Measurements from ENCODE around the gene C20orf173. TPM values are rescaled to one million over a fixed set of nuclear protein-coding genes. Genes with fewer than 3 reads are reported as not detected.

The C20orf173 gene
- total RNA-seq, 1 donor from 2014 or later: not detected

DNA sequence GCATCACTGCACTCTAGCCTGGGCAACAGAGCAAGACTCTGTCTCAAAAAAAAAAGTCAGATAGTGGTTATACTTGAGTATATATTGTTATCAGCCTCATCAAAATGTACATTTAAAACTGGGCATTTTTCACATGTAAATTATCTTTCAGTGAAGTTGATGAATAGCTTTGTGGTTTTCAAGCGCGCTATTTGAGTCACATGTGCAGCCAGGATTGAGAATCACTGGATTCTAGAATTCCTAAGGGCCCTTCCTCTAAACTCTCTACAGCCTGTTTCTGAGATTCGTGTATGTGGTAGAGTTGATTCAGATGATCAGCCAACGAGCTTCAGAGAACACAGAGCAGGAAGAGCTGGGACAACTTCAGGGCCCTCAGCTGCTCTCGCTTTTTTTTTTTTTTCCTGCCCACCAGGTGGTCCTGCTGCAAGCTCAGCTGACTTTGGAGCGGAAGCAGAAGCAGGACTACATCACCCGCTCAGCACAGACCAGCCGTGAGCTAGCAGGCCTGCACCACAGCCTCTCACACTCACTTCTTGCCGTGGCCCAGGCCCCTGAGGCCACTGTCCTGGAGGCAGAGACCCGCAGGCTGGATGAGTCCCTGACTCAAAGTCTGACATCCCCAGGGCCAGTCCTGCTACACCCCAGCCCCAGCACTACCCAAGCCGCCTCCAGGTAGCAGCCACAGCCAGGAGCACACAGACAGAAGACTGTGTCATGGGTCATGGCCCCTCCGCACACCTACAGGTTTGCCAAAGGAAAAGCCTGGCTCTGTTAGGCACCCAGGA, 18.3 kb downstream of the C20orf173 start:
- intact Hi-C loops (cut with micrococcal nuclease): no loop called here

DNA sequence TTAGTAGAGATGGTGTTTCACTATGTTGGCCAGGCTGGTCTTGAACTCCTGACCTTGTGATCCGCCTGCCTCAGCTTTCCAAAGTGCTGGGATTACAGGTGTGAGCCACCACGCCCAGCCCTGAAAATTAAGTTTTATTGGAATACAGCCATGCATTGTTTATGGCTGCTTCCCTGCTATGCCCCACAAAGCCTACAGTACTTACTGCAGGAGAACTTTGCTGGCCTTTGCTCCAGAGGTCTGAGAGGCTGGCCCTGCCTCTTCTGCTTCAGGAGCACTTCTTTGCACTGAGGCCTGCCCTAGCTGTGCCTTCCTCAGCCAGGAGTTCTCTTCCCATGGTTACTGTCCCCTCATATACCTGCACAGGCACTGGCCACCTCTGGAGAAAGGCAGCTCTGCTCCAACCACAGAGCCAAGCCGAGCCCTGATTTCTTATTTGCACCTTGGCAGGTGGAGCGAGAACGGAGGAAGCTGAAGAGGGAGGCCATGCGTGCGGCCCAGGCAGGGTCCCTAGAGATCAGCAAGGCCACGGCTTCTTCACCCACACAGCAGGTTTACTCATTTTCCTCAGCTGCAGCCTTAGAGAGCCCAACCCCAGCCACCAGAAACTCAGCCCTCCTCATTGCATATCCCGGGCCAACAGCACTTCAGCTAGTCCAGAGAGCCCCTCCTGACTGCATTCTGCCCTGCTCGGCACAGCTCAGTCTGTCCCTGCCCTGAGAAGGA, 20.8 kb downstream of the C20orf173 start:
- intact Hi-C loops (cut with micrococcal nuclease): no loop called here

DNA sequence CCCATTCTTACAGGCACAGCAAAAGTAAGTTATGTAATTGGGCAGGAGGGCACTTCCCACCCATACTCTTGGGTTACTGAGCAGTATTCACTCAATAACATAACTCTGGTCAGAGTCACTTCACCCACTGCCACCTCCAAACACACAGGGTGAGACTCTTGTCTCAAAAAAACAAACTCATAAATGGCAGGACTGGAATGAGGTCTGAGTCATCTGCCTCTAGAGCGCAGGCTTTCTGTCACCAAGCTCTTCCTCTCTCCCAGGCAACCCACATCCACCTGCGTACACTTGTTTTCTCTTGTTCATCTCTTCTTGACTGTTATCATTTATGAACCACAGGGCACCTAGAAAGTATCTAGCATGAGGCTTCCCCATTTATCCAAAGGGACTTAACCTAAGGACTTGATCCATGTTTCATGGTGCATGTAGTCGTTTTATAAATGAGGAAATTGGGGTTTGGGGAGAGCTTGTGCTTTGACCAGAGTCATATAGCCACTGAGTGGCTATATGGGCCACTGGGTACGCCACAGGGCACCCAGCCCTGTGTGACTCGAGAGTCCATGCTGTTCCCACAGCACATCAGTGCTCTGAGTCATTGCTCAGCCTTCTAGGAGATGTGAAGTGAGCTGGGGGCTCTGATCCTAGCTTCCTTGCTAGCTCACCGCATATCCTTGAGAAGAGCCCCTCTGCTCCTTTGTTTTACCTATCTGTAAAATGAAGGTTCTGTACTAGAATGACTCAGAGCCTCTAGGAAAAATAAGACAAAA, 22.4 kb downstream of the C20orf173 start:
- intact Hi-C loops (cut with micrococcal nuclease): no loop called here

DNA sequence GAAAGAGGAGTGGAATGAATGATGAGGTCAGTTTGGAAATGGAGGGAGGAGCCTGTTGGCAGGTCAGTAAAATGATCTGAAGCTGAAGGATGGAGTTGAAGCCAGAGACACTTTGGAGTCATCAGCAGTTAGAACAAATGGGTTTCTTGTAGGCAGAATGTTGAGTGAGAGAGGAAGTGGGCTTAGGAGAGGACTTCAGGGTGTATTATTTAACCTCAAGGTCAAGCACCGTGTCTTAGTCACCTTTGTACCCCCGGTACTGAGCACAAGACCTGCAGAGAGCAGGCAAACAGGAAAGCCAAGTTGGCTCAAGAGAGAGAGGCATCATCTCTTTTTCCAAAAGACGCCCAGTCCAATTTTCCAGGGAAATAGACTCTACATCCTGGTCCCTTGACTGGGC, 23.3 kb downstream of the C20orf173 start:
- intact Hi-C loops (cut with micrococcal nuclease): no loop called here

DNA sequence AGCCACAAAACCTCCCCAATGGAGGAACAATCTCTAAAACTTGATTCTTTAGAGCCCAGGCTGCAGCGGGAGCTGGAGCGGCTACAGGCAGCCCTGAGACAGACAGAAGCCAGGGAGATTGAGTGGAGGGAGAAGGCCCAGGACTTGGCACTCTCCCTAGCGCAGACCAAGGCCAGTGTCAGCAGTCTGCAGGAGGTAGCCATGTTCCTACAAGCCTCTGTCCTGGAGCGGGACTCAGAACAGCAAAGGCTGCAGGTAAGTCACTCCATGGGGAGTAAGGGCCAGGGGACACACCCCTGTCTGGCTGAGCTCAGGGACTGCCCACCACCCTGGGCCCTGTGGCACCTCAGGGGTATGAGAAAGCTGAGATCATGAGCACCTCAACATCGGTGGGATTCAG, 24.7 kb downstream of the C20orf173 start:
- intact Hi-C loops (cut with micrococcal nuclease): no loop called here

DNA sequence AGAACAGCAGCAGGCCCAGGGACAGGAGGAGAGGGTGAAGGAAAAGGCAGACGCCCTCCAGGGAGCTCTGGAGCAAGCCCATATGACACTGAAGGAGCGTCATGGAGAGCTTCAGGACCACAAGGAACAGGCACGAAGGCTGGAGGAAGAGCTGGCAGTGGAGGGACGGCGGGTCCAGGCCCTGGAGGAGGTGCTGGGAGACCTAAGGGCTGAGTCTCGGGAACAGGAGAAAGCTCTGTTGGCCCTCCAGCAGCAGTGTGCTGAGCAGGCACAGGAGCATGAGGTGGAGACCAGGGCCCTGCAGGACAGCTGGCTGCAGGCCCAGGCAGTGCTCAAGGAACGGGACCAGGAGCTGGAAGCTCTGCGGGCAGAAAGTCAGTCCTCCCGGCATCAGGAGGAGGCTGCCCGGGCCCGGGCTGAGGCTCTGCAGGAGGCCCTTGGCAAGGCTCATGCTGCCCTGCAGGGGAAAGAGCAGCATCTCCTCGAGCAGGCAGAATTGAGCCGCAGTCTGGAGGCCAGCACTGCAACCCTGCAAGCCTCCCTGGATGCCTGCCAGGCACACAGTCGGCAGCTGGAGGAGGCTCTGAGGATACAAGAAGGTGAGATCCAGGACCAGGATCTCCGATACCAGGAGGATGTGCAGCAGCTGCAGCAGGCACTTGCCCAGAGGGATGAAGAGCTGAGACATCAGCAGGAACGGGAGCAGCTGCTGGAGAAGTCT, 25.5 kb downstream of the C20orf173 start:
- intact Hi-C loops (cut with micrococcal nuclease): no loop called here

DNA sequence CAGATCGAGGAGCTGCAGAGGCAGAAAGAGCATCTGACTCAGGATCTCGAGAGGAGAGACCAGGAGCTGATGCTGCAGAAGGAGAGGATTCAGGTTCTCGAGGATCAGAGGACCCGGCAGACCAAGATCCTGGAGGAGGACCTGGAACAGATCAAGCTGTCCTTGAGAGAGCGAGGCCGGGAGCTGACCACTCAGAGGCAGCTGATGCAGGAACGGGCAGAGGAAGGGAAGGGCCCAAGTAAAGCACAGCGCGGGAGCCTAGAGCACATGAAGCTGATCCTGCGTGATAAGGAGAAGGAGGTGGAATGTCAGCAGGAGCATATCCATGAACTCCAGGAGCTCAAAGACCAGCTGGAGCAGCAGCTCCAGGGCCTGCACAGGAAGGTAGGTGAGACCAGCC, 26.2 kb downstream of the C20orf173 start:
- intact Hi-C loops (cut with micrococcal nuclease): no loop called here

DNA sequence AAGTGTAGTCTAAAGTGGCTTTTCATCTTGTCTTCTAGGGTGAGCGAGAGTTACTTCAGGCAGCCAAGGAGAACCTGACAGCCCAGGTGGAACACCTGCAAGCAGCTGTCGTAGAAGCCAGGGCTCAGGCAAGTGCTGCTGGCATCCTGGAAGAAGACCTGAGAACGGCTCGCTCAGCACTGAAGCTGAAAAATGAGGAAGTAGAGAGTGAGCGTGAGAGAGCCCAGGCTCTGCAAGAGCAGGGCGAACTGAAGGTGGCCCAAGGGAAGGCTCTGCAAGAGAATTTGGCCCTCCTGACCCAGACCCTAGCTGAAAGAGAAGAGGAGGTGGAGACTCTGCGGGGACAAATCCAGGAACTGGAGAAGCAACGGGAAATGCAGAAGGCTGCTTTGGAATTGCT, 27.1 kb downstream of the C20orf173 start:
- intact Hi-C loops (cut with micrococcal nuclease): no loop called here

DNA sequence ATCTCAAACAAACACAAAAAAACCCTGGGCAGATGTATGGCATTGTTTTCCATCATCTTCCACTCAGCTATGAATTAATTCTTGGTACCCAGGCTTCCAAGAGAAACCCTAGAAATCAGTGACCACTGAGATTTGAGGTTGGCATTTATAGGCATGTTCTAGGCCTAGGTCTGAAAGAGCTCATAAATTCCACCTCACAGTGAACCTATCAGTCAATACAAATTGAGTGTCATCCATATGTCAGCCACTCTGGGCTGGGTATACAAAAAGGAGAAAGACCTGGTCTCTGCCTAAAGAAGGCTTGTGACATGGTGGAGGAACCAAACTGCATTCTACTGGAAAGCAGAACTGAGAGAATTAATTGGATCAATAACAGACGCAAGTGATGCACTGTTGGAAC, 30.2 kb downstream of the C20orf173 start:
- intact Hi-C loops (cut with micrococcal nuclease): no loop called here

DNA sequence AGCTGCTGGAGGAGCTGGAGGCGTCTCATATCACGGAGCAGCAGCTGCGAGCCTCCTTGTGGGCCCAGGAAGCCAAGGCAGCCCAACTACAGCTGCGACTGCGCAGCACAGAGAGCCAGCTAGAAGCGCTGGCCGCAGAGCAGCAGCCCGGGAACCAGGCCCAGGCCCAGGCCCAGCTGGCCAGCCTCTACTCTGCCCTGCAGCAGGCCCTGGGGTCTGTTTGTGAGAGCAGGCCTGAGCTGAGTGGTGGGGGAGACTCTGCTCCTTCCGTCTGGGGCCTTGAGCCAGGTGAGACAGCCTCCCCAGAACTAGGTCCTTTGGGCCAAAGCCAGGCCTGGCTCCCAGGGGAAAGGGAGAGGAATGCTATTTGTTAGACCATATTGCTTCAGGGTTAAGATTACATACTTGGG, 31.7 kb downstream of the C20orf173 start:
- intact Hi-C loops (cut with micrococcal nuclease): no loop called here

DNA sequence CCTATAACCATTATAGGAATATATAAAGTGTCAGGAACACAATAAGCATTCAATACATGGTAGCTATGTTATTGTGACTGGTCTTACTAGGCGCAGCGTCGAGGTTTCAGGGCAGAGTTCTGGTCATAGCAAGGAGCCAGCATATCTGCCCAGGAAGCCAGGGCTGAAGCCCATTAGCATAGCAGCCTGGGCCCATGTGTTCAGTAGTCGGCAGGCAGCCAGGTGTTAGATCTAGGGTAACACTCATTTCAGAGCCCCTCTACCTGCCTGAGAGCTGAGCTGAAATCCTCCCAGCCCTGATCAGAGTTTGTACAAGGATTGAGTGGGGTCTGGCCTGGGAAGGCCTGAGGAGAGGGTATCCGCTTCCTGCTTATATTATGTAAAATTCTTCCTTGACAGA, 32.1 kb downstream of the C20orf173 start:
- intact Hi-C loops (cut with micrococcal nuclease): no loop called here

DNA sequence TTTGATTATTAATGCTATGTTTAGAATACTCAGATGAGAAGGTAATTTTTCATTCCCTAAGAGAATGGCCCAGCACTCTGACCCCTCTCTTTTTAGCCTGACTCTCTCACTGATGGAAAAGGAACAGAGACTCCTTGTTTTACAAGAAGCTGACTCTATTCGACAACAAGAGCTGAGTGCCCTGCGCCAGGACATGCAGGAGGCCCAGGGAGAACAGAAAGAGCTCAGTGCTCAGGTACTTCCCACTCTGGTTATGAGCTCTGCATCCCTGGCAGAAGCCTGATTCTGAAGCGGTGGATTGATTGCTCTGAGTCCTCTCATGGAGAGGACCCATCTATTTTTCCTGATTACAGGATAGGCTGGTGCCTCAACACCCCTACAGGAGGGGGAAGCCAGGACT, 33.0 kb downstream of the C20orf173 start:
- intact Hi-C loops (cut with micrococcal nuclease): no loop called here

DNA sequence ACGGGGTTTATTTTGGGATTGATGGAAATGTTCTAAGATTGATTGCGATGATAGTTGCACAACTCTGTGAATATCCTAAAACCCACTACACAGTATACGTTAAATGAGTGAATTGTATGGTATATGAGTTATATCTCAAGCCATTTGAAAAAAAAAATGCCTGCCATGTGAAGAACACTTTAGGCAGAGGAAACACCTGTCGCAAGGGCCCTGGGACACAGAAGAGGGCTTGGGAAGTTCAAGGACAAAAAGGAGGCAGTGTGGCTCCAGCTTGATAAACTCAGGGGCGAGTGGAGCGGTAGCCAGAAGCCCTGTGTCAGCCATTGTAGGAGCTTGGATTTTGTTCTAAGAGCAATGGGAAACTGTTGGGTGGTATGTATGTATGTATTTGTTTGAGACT, 37.1 kb downstream of the C20orf173 start:
- intact Hi-C loops (cut with micrococcal nuclease): loop anchor here (5.0 kb wide), 2 partner anchors 125 to 250 kb away; partner anchors contain the start of genes RBM39 and SPAG4

DNA sequence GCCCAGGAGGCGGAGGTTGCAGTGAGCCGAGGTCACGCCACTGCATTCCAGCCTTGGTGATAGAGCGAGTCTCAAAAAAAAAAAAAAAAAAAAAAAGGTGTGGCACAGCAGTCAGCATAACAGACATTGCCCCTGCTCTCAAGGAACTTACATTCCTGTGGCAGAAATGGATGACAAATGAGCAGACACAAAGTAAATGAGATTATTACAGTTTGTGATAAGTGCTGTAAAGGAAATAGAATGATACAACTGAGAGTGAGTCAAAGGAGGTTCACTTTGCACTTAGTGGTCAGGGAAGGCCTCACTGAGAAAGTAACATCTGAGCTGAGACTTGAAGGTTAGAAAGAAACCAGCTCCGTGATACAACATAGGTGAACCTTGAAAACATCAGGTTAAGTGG, 37.6 kb downstream of the C20orf173 start:
- intact Hi-C loops (cut with micrococcal nuclease): loop anchor here (1.0 to 5.0 kb wide), 5 partner anchors 37 to 250 kb away; partner anchors contain the start of genes CEP250, CPNE1, RBM12 and RBM39

DNA sequence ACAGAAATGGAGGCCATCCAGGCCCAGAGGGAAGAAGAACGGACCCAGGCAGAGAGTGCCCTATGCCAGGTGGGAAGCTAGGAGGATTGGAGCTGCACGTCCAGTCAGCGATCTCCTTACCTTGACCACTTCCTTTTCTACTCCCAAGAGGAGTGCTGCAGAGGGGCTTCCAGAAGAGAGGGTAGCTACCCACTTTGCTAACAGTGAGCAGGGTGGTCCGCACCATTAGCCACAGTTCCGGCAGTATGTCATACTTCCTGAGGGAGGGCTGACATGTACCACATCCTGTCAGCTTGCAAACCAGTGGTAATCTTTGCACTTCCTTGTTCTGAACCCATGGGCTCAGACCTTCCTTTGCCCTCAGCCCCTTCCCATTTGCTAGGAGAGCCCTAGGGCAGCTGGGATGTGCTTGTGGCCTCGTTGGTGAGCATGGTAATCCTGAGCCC, 38.7 kb downstream of the C20orf173 start:
- intact Hi-C loops (cut with micrococcal nuclease): loop anchor here (1.0 to 5.0 kb wide), 6 partner anchors 27 to 252 kb away; partner anchors contain the start of genes CEP250, CPNE1, RBM12 and RBM39

DNA sequence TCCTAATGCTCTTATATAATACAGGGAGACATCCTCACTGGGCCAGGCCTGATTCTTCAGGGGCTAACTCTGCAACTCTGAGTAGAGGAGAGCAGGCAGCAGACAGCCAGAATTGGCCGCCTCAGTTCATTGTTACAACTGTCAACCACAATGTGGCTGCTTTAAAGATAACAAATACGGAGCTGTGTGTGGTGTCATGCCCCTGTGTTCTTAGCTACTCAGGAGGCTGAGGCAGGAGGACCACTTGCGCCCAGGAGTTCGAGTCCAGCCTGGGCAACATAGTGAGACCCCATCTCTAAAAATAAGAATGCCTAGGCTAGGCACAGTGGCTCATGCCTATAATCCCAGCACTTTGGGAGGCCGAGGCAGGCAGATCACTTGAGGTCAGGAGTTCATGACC, 39.7 kb downstream of the C20orf173 start:
- intact Hi-C loops (cut with micrococcal nuclease): loop anchor here (1.0 to 5.0 kb wide), 5 partner anchors 26 to 253 kb away; partner anchors contain the start of genes CEP250, CPNE1, RBM12 and RBM39

DNA sequence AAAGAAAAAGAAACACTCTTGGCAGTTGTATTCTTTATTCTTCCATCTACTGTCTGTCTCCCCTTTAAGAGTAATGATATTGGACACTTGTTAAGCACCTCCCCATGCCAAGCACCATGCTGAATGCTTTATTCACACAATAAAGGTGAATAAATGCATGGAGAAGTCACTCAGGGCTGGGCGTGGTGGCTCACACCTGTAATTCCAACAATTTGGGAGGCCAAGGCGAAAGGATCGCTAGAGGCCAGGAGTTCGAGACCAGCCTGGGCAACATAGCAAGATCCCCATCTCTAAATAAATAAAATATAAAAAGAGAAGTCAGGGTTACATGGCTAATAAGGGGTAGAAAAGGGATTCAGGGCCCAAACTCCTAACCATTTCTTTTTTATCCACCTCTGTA, 42.0 kb downstream of the C20orf173 start:
- intact Hi-C loops (cut with micrococcal nuclease): no loop called here

DNA sequence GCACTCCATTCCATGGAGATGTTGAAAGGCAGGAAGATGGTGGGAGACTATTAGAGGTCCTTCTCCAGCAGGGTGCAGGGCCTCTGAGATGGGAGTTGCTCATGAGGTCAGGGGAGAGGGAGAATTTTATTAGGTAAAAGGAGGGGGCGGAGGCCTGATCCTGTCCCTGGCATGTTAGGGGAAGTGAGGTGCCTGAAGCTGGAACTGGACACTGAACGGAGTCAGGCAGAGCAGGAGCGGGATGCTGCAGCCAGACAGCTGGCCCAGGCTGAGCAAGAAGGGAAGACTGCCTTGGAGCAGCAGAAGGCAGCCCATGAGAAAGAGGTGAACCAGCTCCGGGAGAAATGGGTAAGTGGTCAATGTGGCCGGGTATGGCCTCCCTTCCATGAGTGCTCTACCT, 49.7 kb downstream of the C20orf173 start:
- intact Hi-C loops (cut with micrococcal nuclease): no loop called here

DNA sequence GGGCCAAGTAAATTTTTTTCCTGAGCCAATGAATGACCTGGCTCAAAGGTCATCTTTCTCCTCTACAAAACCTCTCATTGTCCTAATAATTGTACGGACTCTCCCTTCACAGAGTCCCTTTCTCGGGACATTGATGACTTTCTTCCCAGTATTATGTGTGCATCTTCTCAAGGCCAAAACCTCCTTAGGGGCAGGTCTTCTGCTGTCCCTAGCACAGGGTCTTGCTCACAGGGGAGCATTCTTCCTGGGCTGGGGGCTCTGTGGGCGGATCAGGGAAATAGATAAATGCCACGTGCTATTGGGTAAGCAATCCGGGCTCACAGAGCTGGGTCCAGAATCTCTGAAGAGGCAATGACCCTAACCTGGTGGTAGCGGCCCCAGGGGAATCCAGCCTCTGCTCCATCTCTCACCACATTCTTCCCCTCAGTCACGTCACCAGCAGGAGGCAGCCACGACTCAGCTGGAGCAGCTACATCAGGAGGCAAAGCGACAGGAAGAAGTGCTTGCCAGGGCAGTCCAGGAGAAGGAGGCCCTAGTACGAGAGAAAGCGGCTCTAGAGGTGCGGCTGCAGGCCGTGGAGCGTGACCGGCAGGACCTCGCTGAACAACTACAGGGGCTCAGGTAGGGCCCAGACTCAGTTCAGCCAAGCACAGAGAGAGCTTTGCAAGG, 50.5 kb downstream of the C20orf173 start:
- intact Hi-C loops (cut with micrococcal nuclease): no loop called here
